Prostate gland (tissue), 2 donors: ENCODE data around the gene PDE9A.

Source experiments
- POLR2AphosphoS5 ChIP-seq: sonication (generic); formaldehyde crosslinking; IDR thresholded peaks from one replicate; pipeline ENCODE4 v1.6.1; 2017; ENCODE audit warnings: antibody characterized with exemption
- TF ChIP-seq, protein P1 (sequence below), 4 experiments: fragments of 200-600 bp in 2 of 4; fragments of 450-650 bp in 2 of 4; sonication (generic) in 2 of 4; IDR thresholded peaks; 1 replicate in 3 of 4; 2 replicates in 1 of 4; pipeline ENCODE4 v1.5.1; 2016 to 2019; ENCODE audit warnings: antibody characterized with exemption in 4 of 4, mild to moderate bottlenecking in 2 of 4, moderate library complexity in 2 of 4

DNA sequence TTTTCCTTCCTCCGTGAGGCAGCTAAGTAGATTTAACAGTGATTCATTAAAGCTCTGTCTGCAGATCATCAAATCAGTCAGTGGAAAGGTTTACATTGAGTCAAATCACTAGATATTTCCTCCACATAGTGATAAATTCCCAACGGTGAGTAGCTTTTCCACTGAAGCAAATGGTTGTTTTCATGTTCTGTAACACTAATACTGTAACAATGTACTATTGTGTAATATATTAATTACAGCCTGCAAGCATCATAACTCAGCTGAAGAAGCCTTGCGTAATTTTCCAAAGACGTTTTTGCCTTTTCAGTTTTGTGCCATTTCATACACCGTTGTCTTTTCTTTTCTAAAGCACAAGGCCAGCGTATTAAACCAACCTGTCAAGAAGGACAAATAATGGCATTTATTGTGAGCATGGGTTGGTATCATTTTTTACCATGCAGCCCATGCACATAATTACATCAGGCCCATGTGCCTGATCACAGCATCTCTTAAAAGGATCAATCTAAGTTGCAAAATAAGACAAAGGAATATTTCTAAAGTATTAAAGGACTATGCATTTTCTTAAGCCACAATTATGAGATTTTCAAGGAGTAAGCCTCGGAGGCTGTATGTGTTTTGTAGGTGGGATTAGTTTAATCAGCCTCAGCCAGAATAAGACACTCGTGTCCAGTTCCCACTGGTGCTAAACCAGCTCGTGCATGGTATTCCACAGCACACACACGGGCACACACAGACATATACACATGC lies 16.7 kb upstream of the PDE9A start:
- no peak for TF ChIP-seq POLR2AphosphoS5
- TF ChIP-seq, protein P1, sequence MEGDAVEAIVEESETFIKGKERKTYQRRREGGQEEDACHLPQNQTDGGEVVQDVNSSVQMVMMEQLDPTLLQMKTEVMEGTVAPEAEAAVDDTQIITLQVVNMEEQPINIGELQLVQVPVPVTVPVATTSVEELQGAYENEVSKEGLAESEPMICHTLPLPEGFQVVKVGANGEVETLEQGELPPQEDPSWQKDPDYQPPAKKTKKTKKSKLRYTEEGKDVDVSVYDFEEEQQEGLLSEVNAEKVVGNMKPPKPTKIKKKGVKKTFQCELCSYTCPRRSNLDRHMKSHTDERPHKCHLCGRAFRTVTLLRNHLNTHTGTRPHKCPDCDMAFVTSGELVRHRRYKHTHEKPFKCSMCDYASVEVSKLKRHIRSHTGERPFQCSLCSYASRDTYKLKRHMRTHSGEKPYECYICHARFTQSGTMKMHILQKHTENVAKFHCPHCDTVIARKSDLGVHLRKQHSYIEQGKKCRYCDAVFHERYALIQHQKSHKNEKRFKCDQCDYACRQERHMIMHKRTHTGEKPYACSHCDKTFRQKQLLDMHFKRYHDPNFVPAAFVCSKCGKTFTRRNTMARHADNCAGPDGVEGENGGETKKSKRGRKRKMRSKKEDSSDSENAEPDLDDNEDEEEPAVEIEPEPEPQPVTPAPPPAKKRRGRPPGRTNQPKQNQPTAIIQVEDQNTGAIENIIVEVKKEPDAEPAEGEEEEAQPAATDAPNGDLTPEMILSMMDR (IDR thresholded peaks at IDR 0.05): no peak
